Keratinocyte (primary cell): ENCODE results near the gene RGS1. TPM values are rescaled to one million over a fixed set of nuclear protein-coding genes. Genes with fewer than 3 reads are reported as not detected.

Experiments used
- DNase-seq: peaks from one replicate; pipeline ENCODE4 v3.0.0-alpha.2; 2011; ENCODE audit warnings: low read depth, missing footprints, low spot score
- FAIRE-seq: peaks from 2 replicates; lab custom pipeline; 2011; peaks lifted over from hg19 to GRCh38; lab: Jason Lieb, UNC
- H2AFZ ChIP-seq: 2 replicates; pipeline ENCODE4 v1.6.0; 2012; ENCODE audit warnings: low read length, control low read depth, inconsistent platforms; ENCODE audit not compliant: control insufficient read depth
- H3K27ac ChIP-seq: 2 replicates; pipeline ENCODE4 v1.5.1; 2011; ENCODE audit warnings: low read length; ENCODE audit not compliant: control insufficient read depth, insufficient read depth
- H3K27me3 ChIP-seq: 3 replicates; pipeline ENCODE4 v1.6.0; 2011; ENCODE audit warnings: low read length; ENCODE audit not compliant: control insufficient read depth, insufficient read depth; ENCODE audit errors: extremely low read depth
- H3K36me3 ChIP-seq, 2 experiments: 2 replicates in 1 of 2; 3 replicates in 1 of 2; pipeline ENCODE4 v1.5.1; 2011; ENCODE audit warnings: low read length in 2 of 2, mild to moderate bottlenecking in 1 of 2; ENCODE audit not compliant: control insufficient read depth in 2 of 2, insufficient read depth in 2 of 2; ENCODE audit errors: extremely low read depth in 1 of 2
- H3K4me1 ChIP-seq: 3 replicates; pipeline ENCODE4 v1.5.1; 2011; ENCODE audit warnings: low read length; ENCODE audit not compliant: control insufficient read depth, insufficient read depth; ENCODE audit errors: extremely low read depth
- H3K4me2 ChIP-seq: 3 replicates; pipeline ENCODE4 v1.6.0; 2011; ENCODE audit warnings: low read depth, low read length; ENCODE audit not compliant: control insufficient read depth, insufficient read depth; ENCODE audit errors: extremely low read depth
- H3K4me3 ChIP-seq, 3 experiments: fragments of 200-600 bp in 1 of 3; sonication (generic) in 1 of 3; 2 replicates in 2 of 3; 3 replicates in 1 of 3; pipeline ENCODE4 v1.5.1; 2011 to 2016; ENCODE audit warnings: low read length in 3 of 3, mild to moderate bottlenecking in 3 of 3, control low read depth in 2 of 3, inconsistent platforms in 1 of 3, low read depth in 1 of 3, mixed read lengths in 1 of 3, mixed run types in 1 of 3, moderate library complexity in 1 of 3; ENCODE audit not compliant: control insufficient read depth in 2 of 3, insufficient read depth in 2 of 3; ENCODE audit errors: extremely low read depth in 1 of 3
- H3K79me2 ChIP-seq: 2 replicates; pipeline ENCODE4 v1.6.0; 2012; ENCODE audit warnings: low read length; ENCODE audit not compliant: control insufficient read depth, insufficient read depth
- H3K9ac ChIP-seq: 3 replicates; pipeline ENCODE4 v1.6.0; 2011; ENCODE audit warnings: low read length; ENCODE audit not compliant: control insufficient read depth, insufficient read depth; ENCODE audit errors: extremely low read depth
- H3K9me1 ChIP-seq: 3 replicates; pipeline ENCODE4 v1.6.0; 2011; ENCODE audit warnings: low read length; ENCODE audit not compliant: control insufficient read depth, insufficient read depth; ENCODE audit errors: extremely low read depth
- H3K9me3 ChIP-seq: 2 replicates; pipeline ENCODE4 v1.5.1; 2012; ENCODE audit warnings: low read depth, low read length; ENCODE audit not compliant: control insufficient read depth
- H4K20me1 ChIP-seq: 3 replicates; pipeline ENCODE4 v1.6.0; 2011; ENCODE audit warnings: low read length; ENCODE audit not compliant: control insufficient read depth, insufficient read depth; ENCODE audit errors: extremely low read depth
- EZH2 ChIP-seq: IDR thresholded peaks from one replicate; pipeline ENCODE4 v1.6.1; 2012; ENCODE audit warnings: inconsistent platforms, mild to moderate bottlenecking, low read length, moderate library complexity
- dilution Hi-C: fragments of 300-500 bp; cut with MboI; formaldehyde crosslinking; loops from one replicate; pipeline ENCODE4 v1.7.0; 2020; ENCODE audit warnings: low sequenced_read_pairs; ENCODE audit not compliant: extremely low pct_ligation_motif_present
- polyA plus RNA-seq, 5 experiments: library from polyadenylated mRNA; depleted of rRNA in 3 of 5; stranded (reverse) in 3 of 5; stranded (forward) in 1 of 5; unstranded in 1 of 5; fragments of >200 nt; gene quantifications; 1 replicate in 1 of 5; 2 replicates in 3 of 5; 3 replicates in 1 of 5; pipeline versions ENCODE4 v1.2.1 to v1.2.3, GENCODE V29; 2011 to 2012; ENCODE audit warnings: missing spikeins in 2 of 5, low read depth in 1 of 5, low replicate concordance in 1 of 5
- TF ChIP-seq, protein P1 (sequence below), 3 experiments: IDR thresholded peaks in 1 of 3; conservative IDR thresholded peaks in 1 of 3; optimal IDR thresholded peaks in 1 of 3; 2 replicates in 2 of 3; 3 replicates in 1 of 3; pipeline versions ENCODE3 to v1.5.1; 2011; ENCODE audit warnings: low read length in 3 of 3, mild to moderate bottlenecking in 3 of 3, moderate library complexity in 2 of 3, control low read depth in 1 of 3, inconsistent platforms in 1 of 3; ENCODE audit not compliant: insufficient read depth in 2 of 3; ENCODE audit errors: extremely low read depth in 1 of 3

The RGS1 gene
- polyA plus RNA-seq, 1 donor (not counting 4 experiments of a cell fraction or from before 2014, with no cell fraction given), result 0.05 TPM

DNA sequence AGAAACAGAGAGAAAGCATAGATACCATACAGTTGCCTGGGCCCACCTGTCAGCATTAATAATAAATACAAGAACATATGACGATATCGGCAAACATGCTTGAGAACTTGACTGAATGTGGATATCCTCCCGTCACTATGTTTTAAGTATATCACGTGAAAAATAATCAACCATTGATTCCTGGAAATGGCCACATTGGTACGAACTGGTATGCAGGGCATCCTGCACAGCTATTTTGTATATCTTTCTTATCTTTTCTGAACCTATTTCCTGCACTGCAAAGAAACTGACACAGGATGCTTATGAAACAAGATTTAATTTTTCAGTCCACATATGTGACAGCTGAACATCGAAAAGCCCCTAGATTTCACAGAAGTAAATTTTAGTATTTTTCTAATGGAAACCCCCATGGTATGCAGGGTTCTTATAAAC lies 22.8 kb upstream of the RGS1 start:
- Histone ChIP-seq H3K79me2 (no peaks in the 10 kb centered on the region), H3K27me3 (no peaks in the 10 kb centered on the region), H3K9ac (no peak overlapping the region), H3K27ac (no peak overlapping the region), H4K20me1 (no peaks in the 10 kb centered on the region), H3K4me3 (no peak overlapping the region), H3K36me3 (no peaks in the 10 kb centered on the region), H3K4me1 (peaks cover 8% of the 10 kb centered on the region), H2AFZ (no peak overlapping the region), H3K9me1 (no peaks in the 10 kb centered on the region), H3K4me2 (no peak overlapping the region), H3K9me3 (no peaks in the 10 kb centered on the region)
- DNase-seq, result no peak
- dilution Hi-C loops, result no loop called here
- no peak for FAIRE-seq
- TF ChIP-seq, protein P1, sequence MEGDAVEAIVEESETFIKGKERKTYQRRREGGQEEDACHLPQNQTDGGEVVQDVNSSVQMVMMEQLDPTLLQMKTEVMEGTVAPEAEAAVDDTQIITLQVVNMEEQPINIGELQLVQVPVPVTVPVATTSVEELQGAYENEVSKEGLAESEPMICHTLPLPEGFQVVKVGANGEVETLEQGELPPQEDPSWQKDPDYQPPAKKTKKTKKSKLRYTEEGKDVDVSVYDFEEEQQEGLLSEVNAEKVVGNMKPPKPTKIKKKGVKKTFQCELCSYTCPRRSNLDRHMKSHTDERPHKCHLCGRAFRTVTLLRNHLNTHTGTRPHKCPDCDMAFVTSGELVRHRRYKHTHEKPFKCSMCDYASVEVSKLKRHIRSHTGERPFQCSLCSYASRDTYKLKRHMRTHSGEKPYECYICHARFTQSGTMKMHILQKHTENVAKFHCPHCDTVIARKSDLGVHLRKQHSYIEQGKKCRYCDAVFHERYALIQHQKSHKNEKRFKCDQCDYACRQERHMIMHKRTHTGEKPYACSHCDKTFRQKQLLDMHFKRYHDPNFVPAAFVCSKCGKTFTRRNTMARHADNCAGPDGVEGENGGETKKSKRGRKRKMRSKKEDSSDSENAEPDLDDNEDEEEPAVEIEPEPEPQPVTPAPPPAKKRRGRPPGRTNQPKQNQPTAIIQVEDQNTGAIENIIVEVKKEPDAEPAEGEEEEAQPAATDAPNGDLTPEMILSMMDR (optimal IDR thresholded peaks at IDR 0.05 in 1 of 3, IDR thresholded peaks at IDR 0.05 in 1 of 3, conservative IDR thresholded peaks at IDR 0.05 in 1 of 3; ENCODE audit: extremely low read depth in 1 of 3, insufficient read depth in 2 of 3, low read length in 3 of 3), result no peak
- no peak for TF ChIP-seq EZH2

DNA sequence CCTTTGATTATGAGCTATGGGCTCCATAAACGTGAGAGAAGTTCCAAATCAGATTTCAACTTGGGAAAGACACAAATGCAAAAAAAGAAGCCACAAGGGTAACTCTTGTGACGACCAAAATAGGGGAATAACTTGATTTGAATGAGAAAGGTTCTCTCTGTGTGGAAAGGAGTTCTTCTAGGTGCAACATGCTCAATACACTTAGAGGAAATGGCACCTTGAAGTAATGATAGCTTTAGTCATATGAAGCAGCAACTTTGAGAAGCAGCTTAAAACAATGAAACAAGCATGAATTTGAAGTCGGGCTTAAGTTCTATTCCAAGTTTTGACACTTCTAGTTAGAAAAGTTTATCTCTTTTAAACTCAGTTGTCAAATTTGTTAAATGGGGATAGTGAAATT lies 21.8 kb upstream of the RGS1 start:
- FAIRE-seq, result no peak

DNA sequence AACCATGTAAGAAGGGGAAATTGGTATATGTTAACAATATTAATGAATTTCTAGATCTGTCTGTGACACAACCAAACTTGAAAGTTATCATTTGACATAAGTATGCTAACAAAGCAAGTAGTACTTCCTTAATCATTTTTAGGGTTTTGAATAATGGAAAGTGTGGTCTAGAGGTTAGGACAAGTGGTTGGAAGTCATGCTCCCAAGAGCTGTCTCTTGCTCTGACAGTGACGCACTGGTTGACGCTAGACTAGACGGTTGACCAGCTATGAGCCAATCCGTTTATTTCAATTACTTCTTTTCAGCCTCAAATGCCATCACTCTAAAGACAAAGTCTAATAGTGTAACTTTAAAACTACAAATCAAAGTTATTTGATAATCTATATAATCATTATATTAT lies 20.7 kb upstream of the RGS1 start:
- no peak overlapping the region for H3K4me3 ChIP-seq
- no peaks in the 10 kb centered on the region for H3K9me3 ChIP-seq
- DNase-seq, result no peak
- dilution Hi-C loops, result no loop called here
- H3K4me1 ChIP-seq, result peaks cover 8% of the 10 kb centered on the region
- no peaks in the 10 kb centered on the region for H3K36me3 ChIP-seq
- no peak overlapping the region for H3K9ac ChIP-seq
- H2AFZ ChIP-seq, result no peak overlapping the region
- no peaks in the 10 kb centered on the region for H3K9me1 ChIP-seq
- no peaks in the 10 kb centered on the region for H4K20me1 ChIP-seq
- H3K27me3 ChIP-seq, result no peaks in the 10 kb centered on the region
- no peak for TF ChIP-seq EZH2
- TF ChIP-seq, protein P1 (optimal IDR thresholded peaks at IDR 0.05 in 1 of 3, IDR thresholded peaks at IDR 0.05 in 1 of 3, conservative IDR thresholded peaks at IDR 0.05 in 1 of 3; ENCODE audit: extremely low read depth in 1 of 3, insufficient read depth in 2 of 3, low read length in 3 of 3), result no peak
- H3K27ac ChIP-seq, result no peak overlapping the region
- no peak for FAIRE-seq
- no peak overlapping the region for H3K4me2 ChIP-seq
- H3K79me2 ChIP-seq, result no peaks in the 10 kb centered on the region

More for the DNA sequence above, 21.8 kb upstream of the RGS1 start:
- no peaks in the 10 kb centered on the region for H3K36me3 ChIP-seq
- H3K27me3 ChIP-seq, result no peaks in the 10 kb centered on the region
- H3K4me2 ChIP-seq, result no peak overlapping the region
- no peak for TF ChIP-seq EZH2
- H3K9me1 ChIP-seq, result no peaks in the 10 kb centered on the region
- no peak for DNase-seq
- H4K20me1 ChIP-seq, result no peaks in the 10 kb centered on the region
- no peaks in the 10 kb centered on the region for H3K79me2 ChIP-seq
- H3K4me1 ChIP-seq, result peaks cover 8% of the 10 kb centered on the region
- H3K4me3 ChIP-seq, result no peak overlapping the region
- H3K9me3 ChIP-seq, result no peaks in the 10 kb centered on the region
- dilution Hi-C loops, result no loop called here
- no peak overlapping the region for H3K9ac ChIP-seq
- H2AFZ ChIP-seq, result no peak overlapping the region
- H3K27ac ChIP-seq, result no peak overlapping the region
